HG03565 (cell line): ENCODE data around the gene IL10RA.

ENCODE experiments used
- ATAC-seq: cut with Tn5 transposase; IDR thresholded peaks from one replicate; pipeline ENCODE4 v1.9.1; 2021; ENCODE audit warnings: mild to moderate bottlenecking, moderate library complexity; ENCODE audit not compliant: unreplicated experiment

The IL10RA gene

DNA sequence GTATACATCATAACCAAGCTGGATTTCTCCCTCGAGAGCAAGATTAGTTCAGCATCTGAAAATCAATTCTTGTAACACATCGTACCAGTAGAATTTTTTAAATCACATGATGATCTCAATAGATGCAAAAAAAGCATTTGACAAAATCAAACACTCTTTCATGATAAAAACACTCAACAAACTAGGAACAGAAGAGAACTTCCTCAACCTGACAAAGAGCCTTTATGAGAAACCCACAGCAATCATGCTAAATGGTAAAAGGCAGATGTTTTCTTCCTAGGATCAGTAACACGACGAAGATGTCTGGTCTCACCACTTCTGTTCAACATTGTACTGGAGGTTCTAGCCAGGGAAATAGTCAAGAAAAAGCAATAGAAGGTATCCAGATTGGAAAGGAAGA, 56.6 kb downstream of the IL10RA start:
- no peak for ATAC-seq

DNA sequence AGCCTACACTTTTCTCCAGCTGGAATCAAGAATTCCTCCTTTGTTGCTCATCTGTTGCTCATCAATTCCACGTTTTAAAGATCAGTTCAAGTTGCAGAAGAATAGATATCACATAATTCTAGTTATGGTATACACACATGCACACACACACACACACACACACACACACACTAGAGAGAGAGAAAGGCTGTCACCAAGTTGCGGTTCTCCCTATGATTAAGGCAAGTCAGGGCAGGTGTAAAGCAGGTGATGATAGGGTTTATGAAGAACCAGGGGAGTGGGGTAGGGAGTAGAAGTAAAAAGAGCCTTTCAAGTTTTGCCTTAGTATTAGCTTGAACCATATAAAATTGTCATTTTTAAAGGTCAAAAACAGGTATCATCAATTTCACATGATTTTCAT, 59.0 kb downstream of the IL10RA start:
- no peak for ATAC-seq

DNA sequence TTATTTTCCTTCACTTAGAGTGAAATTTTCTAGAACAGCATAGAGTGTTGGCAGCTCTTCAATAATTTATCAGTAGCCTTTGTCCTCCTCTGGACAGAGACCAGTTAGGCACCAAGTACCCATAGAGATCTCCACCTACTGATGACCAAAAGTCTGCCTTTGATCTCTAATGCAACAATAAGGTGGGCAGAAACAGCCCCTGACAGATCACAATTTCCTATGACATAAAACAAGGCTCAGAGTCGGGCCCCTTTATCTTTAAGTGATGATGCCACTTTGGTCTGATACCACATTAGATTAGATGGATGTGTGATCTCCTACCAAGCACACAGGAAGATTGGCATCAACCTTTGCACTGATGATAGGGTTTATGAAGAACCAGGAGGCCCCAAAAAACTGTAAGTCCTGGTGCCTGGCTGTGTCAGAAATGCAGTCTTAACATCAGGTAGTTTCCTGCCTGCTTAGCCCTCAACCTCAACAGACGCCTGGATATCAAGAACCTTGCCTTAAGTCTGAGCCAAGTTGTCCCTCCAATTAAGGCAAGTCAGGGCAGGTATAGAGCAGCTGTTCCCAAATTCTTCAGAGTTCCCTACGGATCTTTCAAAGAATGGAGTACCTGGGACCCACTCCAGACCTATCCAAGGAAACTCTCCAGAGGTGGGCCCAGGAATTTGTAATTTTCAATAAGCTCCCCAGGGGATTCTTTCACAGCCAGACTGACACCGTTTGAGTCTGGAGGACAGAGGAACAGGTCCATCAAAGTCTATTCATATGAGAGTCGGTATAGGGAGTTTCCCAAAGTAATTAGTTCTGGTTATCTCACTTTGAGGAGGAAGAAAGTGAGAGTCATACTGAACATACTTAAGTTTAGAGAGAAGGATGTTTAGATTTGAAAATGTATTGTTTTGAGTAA, 60.1 kb downstream of the IL10RA start:
- no peak for ATAC-seq

DNA sequence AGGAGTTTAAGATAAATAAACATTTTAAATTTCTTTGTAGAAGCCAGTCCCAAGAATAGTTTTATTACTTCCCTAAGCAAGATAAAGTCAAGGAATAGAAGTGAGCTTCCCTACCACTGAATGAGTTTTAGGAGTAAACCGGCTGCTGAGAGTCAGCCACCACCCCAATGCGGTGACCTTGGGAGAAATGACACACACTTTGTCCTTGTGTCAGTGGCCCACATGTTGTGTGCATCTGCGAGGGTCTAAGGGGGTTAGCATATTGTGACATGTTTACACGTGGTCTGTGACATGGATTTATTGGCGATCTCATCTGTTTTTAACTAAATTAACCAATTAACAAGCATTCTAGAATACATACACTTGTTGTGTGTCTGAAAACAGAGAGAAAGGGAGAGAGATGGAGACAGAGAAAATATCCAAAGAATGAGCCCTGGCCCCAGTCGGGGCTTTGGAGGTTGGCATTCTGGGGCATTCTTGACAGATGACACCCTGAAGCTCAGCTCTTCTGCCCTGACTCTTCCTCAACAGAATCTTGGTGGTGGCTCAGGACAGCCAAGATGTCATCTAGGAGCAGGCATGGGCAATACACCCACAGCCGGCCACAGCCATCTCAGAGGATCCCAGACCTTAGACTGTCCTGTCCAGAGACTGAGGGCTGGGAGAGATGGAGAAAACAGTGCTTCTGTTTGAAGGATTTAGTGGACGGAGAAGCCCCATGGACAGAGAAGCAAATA, 60.9 kb downstream of the IL10RA start:
- no peak for ATAC-seq

DNA sequence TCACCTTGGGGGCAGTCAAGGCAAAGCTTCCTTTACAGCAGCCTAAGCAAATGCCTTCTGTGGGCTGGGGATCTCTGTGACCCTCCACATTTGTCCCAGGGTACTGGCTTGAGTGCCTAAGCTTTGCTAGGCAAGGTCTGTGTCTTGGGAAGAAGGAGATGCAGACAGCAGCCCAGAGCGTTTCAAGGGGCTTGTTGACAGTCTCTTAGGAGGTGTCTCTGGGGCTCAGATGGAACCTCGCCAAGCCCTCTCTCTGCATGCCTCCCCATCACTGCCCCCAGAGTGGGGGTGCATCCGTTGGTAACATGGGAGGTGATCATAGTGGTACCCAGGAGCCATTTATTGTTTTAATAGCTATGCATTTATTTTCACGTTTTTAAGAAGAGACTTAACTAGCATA, 61.6 kb downstream of the IL10RA start:
- ATAC-seq, result no peak

DNA sequence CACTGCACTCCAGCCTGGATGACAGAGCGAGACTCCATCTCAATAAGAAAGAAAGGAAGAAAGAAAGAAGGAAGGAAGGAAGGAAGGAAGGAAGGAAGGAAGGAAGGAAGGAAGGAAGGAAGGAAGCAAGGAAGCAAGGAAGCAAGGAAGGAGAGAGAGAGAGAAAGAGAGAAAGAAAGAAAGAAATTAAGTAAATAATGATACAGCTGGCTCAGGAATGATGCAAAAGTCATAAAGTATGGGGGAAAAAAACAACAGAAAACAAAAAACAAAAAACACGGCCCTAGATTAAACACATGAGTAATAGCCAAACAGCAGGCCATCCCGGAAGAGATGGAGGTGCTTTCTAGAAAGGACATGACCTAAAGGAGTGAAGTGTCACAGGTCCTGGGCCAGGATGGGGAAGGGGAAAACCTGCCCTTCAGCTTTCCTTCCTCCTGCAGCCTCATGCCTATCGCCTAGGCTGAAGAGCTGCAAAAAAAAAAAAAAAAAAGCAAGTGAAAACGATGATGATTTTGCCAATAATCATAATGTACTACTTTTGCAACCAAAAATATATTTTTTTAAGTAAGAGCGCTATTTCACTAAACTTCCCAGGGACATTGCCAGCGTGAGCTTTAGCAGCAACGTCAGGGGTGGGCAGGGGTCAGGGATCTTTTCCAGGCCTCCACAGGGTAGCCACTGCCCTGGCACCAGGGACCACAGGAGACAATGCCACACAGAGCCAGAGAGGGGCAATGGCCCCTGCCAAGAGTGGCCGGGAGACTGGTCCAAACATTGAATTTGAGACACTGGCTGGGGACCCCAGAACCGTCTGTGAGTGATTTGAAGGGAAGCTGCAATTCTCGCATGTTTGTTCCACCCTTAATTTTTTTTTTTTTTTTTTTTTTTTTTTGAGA, 62.5 kb downstream of the IL10RA start:
- no peak for ATAC-seq

DNA sequence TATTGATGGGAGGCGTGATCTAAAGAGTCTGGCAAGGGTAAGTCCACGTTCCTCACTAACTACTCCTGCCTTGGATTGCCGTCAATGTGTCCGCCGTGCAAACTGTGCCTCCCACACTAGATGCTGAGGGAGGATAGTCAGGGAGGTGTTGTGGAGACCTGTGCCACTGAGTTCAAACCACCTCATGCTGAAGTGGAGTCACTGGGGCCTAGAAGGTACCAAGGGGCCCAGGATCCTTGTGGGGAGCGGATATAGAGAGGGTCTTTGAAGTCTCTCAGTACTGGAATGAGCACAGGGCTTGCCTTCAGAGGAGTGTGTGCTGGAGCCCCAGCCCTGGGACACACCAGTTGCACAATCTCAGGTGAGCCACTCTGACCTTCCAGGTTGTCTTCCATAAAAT, 63.6 kb downstream of the IL10RA start:
- no peak for ATAC-seq

DNA sequence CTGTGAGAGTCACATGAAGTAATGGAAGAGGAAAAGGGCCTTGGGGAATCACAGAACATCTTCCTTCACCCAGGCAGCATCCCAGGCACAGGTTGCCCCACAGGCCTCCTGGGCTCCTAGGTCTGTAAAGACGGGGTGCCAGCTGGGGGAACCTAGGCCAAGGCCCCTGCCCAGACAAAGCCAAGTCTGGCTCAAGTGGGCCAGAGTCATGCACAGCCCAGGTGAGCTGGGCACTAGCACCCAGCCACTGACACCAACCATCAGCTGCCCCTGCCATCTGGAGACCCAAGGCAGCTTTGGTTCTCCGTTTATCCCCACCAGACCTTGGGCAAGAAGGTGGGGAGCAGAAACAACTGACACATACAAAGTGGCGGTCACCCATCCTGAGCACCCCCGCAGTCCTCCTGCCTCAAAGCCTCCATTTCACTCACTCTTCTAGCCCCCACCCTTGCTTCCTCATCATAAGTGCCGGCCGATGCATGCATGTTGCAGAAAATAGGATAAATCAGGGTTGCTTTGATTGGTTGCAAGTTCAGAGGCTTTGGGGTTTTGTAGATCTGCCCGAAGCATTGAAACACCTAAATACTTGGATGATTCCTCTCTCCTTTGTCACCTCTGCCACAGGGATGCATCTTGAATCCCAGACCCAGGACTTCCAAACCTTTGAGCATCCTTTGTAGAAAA, 64.2 kb downstream of the IL10RA start:
- no peak for ATAC-seq
